ENCODE data around the gene ALKBH2. TPM values are rescaled to one million over a fixed set of nuclear protein-coding genes. Genes with fewer than 3 reads are reported as not detected.

The ALKBH2 gene
- total and polyA plus RNA-seq, 2 of the 8 experiments (the other 6 are each of a cell fraction or from before 2014, with no cell fraction given), result 19.1 to 22.5 TPM

GRCh38 chr12:109139791-109140190, 46.5 kb upstream of the ALKBH2 start:
- Histone ChIP-seq H3K18ac (ENCODE audit: extremely low read depth, low read length) (no peak overlapping the region), H3K9ac (replicated peaks in 1 of 4; ENCODE audit: extremely low read depth in 1 of 4, low read depth in 3 of 4, low read length in 3 of 4) (no peak overlapping the region), H2BK120ac (replicated peaks; ENCODE audit: low read depth, low read length) (no peak overlapping the region), H3K23me2 (ENCODE audit: low read depth, low read length) (no peaks in the 10 kb centered on the region), H4K8ac (ENCODE audit: extremely low read depth, insufficient read depth, low read length) (no peak overlapping the region), H3K56ac (replicated peaks; ENCODE audit: insufficient read length, low read depth, low read length) (no peak overlapping the region), H3K27me3 (replicated peaks in 1 of 4; ENCODE audit: control insufficient read depth in 3 of 4, extremely low read depth in 1 of 4, insufficient read depth in 3 of 4, low read length in 3 of 4) (no peaks in the 10 kb centered on the region), H3K79me1 (ENCODE audit: low read depth, low read length) (no peaks in the 10 kb centered on the region), H3K4ac (replicated peaks; ENCODE audit: insufficient read length, low read depth, low read length) (no peak overlapping the region), H4K20me1 (replicated peaks in 1 of 2; ENCODE audit: control insufficient read depth in 1 of 2, insufficient read depth in 2 of 2, low read length in 2 of 2) (no peaks in the 10 kb centered on the region), H3K23ac (ENCODE audit: insufficient read length) (no peak overlapping the region), H2AK5ac (ENCODE audit: low read depth, low read length) (no peak overlapping the region), H3K9me3 (ENCODE audit: insufficient read depth in 2 of 2, low read depth in 1 of 2, low read length in 1 of 2) (no peaks in the 10 kb centered on the region; a peak in 1 of 4 replicates), H2BK15ac (ENCODE audit: low read length) (no peak overlapping the region), H2BK12ac (ENCODE audit: low read depth, low read length) (no peak overlapping the region), H3K14ac (ENCODE audit: insufficient read length) (no peak overlapping the region), H2BK20ac (ENCODE audit: low read length) (no peak overlapping the region), H3K36me3 (ENCODE audit: control insufficient read depth in 2 of 4, insufficient read depth in 4 of 4, low read length in 3 of 4) (no peaks in the 10 kb centered on the region), H3K4me3 (ENCODE audit: extremely low read depth in 1 of 4, insufficient read depth in 2 of 4, low read depth in 3 of 4, low read length in 4 of 4) (no peak overlapping the region), H3K27ac (ENCODE audit: low read depth, low read length) (no peak overlapping the region), H3K4me1 (replicated peaks in 1 of 4; ENCODE audit: control insufficient read depth in 3 of 4, insufficient read depth in 4 of 4, low read length in 3 of 4) (no peaks in the 10 kb centered on the region), H3K4me2 (ENCODE audit: insufficient read depth in 1 of 2, low read depth in 2 of 2, low read length in 2 of 2) (no peak overlapping the region), H4K5ac (ENCODE audit: insufficient read length, low read depth, low read length) (no peak overlapping the region), H4K91ac (replicated peaks; ENCODE audit: insufficient read length, low read length) (no peak overlapping the region), H2AFZ (ENCODE audit: low read length) (no peak overlapping the region), H2BK5ac (ENCODE audit: low read depth, low read length) (no peak overlapping the region), H3K79me2 (ENCODE audit: control insufficient read depth in 1 of 2, insufficient read depth in 2 of 2, low read length in 2 of 2) (no peaks in the 10 kb centered on the region)
- 92% methylated on average over 7 of the region's 7 CpGs; no CpG with 5 or more reads in 1 of the 2 experiments for WGBS, 2 experiments (ENCODE audit: extremely low coverage in 1 of 2, insufficient coverage in 1 of 2, insufficient read length in 1 of 2, insufficient replicate concordance in 2 of 2, low coverage in 1 of 2, low lambda C conversion rate in 2 of 2, missing lambda C conversion rate in 1 of 2)
- CTCF ChIA-PET (ENCODE audit: partially characterized antibody), result interaction anchor here (0.5 to 1.1 kb wide), 3 partner anchors 20 to 210 kb away, joined by 3 read pairs; no protein-coding TSS in a partner anchor
- DNase-seq (ENCODE audit: low read depth in 1 of 2, low spot score in 2 of 2) (no peak), FAIRE-seq (no peak)
- POLR2A ChIA-PET (ENCODE audit: partially characterized antibody), result interaction anchor here (1.2 kb wide), 1 partner anchor 10 kb away, joined by 5 read pairs; no protein-coding TSS in a partner anchor

All from H1 (cell line).